Measurements from ENCODE around the gene KRTAP6-1. TPM values are rescaled to one million over a fixed set of nuclear protein-coding genes. Genes with fewer than 3 reads are reported as not detected.

The KRTAP6-1 gene
- total RNA-seq, 4 donors from 2014 or later: not detected

DNA sequence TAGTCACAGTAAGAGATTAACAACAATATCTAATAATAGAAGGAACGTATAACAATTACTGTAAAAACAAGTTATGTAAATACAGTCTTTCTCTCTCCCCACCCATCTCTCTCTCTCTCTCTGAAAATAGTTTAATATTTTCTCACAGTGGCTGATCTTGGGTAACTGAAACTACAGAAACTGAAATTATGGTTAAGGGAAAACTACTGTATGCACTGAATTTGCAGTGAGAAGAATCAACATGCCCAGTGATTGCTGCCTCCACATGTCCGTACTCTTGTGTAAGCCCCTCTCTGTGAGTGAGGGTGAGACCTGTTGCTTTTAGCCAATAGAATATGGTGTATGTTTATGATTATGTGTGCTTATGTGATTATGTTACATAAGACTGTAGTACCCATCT, 1.6 kb downstream of the KRTAP6-1 start:
- no peak for TF ChIP-seq CTCF (IDR thresholded peaks at IDR 0.05; ENCODE audit: low read depth)

DNA sequence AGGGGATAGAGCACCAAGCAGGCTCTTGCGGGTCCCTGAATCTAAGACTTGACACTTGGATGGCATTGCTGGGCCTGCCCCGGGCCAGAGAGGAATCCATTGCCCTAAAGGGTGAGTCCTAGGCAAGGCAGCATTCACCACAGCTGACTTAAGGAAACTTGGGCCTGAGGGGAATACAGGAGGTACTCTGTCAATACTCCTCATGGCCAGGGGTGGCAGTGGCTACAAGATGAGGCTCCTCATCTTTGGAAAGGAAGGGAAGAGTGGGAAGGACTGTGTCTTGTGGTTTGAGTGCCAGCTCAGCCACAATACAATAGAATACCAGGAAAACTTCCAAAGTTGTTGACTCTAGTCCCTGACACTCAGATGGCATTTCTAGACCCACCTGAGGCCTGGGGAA, 7.8 kb downstream of the KRTAP6-1 start:
- no peak for TF ChIP-seq CTCF (IDR thresholded peaks at IDR 0.05; ENCODE audit: low read depth)

- TF ChIP-seq CTCF (IDR thresholded peaks at IDR 0.05; ENCODE audit: low read depth): no peak
Observed at GRCh38 chr21:30600787-30601186, 12.9 kb downstream of the KRTAP6-1 start, which contains the start of gene KRTAP22-1. KRTAP22-1 (plus strand) TSS chr21:30601087.

DNA sequence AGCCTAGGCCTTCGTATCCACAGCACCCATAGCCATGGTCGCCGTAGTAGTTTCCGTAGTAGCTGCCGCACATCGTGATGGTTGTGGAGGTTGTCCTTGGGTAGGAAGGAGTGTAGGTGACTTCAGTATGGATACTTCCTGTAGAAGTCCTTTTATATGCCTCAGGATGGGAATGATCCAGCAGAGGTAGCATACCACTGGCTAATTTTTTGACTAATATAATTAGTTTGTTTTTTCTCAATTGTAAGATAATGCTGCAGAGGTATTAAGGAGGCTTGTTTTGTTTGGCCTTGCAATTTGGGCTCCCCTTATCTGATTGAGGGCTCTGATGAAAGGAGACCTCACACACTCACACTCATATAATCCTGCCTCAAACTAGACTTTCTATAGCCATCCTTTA, 14.9 kb downstream of the KRTAP6-1 start, which contains the start of gene KRTAP6-2:
Gene KRTAP6-2, minus strand, starts transcription at position 101 of the 400 bp plus-strand sequence. Its CDS starts 28 bp downstream, at position 73.
- TF ChIP-seq CTCF (IDR thresholded peaks at IDR 0.05; ENCODE audit: low read depth): no peak

- no peak for TF ChIP-seq CTCF (IDR thresholded peaks at IDR 0.05; ENCODE audit: low read depth)
Observed at GRCh38 chr21:30592140-30592539, 21.6 kb downstream of the KRTAP6-1 start, which contains the start of gene KRTAP6-3. KRTAP6-3 (plus strand) TSS chr21:30592440; CDS start chr21:30592446, 6 bp downstream.

DNA sequence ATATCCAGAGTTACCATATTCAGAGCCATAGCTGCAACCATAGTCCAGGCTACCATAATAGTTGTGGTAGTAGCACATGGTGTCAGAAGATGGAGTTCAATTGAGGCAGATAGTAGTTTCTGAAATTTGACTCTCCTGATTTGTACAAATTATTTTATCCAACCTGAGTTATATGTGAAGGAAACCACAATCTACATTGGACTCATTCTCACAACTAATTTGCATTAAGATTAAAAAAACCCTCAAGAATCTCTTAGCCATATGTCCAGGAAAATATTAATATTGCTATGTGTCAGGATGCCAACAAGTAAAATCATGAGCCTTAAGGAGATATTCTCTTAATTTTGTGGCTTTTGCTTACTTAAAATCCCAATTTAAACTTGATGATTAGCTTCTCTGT, 23.4 kb downstream of the KRTAP6-1 start, which contains the start of gene KRTAP22-2:
Gene KRTAP22-2, minus strand, starts transcription at position 101 of the 400 bp plus-strand sequence.
- TF ChIP-seq CTCF (IDR thresholded peaks at IDR 0.05; ENCODE audit: low read depth): no peak

- no peak for TF ChIP-seq CTCF (IDR thresholded peaks at IDR 0.05; ENCODE audit: low read depth)
Observed at GRCh38 chr21:30582870-30583269, 30.9 kb downstream of the KRTAP6-1 start.
